Activated CD4-positive, alpha-beta memory T cell treated with anti-CD3 and anti-CD28 coated beads for 36 hours (primary cell): ENCODE measurements around the gene RNF150. TPM values are rescaled to one million over a fixed set of nuclear protein-coding genes. Genes with fewer than 3 reads are reported as not detected.

Source experiments
- CTCF ChIA-PET: fragments of 350-600 bp; sonication (Branson Sonifier 250); formaldehyde crosslinking; loops from one replicate; lab custom pipeline; 2021; ENCODE audit warnings: antibody characterized with exemption, inconsistent platforms; lab: Charles Lee
- POLR2A ChIA-PET: fragments of 350-600 bp; sonication (Branson Sonifier 250); formaldehyde crosslinking; loops from one replicate; lab custom pipeline; 2021; ENCODE audit warnings: antibody characterized with exemption; lab: Charles Lee
- DNase-seq: peaks from one replicate; pipeline ENCODE4 v3.0.0-alpha.2; 2020
- H3K27ac Mint-ChIP-seq: one replicate; pipeline ENCODE4 v1.8.0; 2021; ENCODE audit warnings: mixed read lengths
- H3K27me3 Mint-ChIP-seq: one replicate; pipeline ENCODE4 v1.8.0; 2021; ENCODE audit warnings: mixed read lengths
- H3K36me3 Mint-ChIP-seq: one replicate; pipeline ENCODE4 v1.8.0; 2021; ENCODE audit warnings: mixed read lengths
- H3K4me1 Mint-ChIP-seq: one replicate; pipeline ENCODE4 v1.8.0; 2021; ENCODE audit warnings: low read depth, mixed read lengths
- H3K4me3 Mint-ChIP-seq: one replicate; pipeline ENCODE4 v1.8.0; 2021; ENCODE audit warnings: mild to moderate bottlenecking, mixed read lengths
- H3K9me3 Mint-ChIP-seq: one replicate; pipeline ENCODE4 v1.8.0; 2021; ENCODE audit warnings: mixed read lengths
- intact Hi-C: fragments of 100-400 bp; cut with micrococcal nuclease; formaldehyde crosslinking; loops from one replicate; pipeline ENCODE4 v1.15.1; 2023
- total RNA-seq, 2 experiments: library from RNA; stranded (reverse); gene quantifications; one replicate each; pipeline ENCODE4 v1.2.3, GENCODE V29; 2021

Gene RNF150
- total RNA-seq, 2 experiments from 2014 or later: not detected

DNA sequence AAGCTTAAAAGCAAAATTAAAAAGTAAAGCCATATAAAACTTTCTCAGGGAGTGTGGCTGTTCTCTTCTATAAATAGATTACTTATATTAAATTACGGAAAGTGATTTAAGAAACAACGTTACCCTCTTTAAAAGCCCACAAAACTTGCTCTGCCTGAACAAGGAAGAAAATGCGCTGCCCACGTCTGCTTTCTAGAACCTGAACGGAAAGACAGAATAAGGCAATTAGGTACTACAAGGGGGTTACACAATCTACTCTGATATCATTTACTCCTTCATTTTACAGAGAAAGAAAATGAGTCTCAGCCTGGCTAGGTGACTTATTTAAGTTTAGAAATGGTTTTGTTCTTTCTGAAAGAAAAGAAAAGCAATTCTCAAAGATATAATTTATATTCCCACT lies 147.2 kb downstream of the RNF150 start:
- no peak overlapping the region for H3K4me3 Mint-ChIP-seq
- DNase-seq: no peak
- H3K9me3 Mint-ChIP-seq: no peaks in the 10 kb centered on the region
- ChIA-PET CTCF (no interaction called here), POLR2A (no interaction called here)
- no peak overlapping the region for H3K27ac Mint-ChIP-seq
- intact Hi-C loops: no loop called here
- H3K36me3 Mint-ChIP-seq: no peaks in the 10 kb centered on the region
- no peaks in the 10 kb centered on the region for H3K27me3 Mint-ChIP-seq
- H3K4me1 Mint-ChIP-seq: no peaks in the 10 kb centered on the region

DNA sequence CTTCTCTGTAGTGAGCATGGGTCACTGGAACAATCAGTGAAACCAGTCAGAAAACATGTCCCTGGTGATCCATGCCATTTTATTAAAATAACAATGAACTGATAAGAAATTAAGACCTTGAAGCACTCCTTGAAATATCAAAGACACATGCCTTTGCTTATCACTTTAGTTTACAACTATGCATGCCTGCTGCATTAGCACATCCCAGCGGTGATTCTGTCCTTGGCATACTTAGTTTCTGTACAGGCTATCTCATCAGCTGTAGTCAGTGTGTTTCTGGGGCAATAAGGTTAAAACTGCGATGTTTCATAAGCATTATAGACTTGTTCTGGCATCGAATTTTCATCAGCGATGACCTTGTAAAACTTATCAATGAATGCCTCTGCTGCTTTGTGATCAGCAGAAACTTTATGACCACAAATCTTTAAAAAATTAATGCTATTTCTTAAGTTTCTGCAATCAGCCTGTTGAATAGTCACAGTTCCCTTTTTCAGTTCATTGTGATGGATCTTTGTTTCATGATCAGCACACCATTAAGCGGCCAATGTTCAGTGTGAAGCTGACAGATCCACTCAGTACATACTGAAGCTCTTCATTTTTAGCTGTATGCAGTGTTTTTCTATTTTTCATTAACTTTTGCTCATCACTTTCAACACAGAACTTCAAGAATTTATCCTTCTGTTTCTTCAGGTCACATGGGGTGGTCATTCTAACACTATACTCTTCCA lies 150.5 kb downstream of the RNF150 start:
- intact Hi-C loops: no loop called here

GRCh38 chr4:140980426-140981200 lies 152.7 kb downstream of the RNF150 start:
- DNase-seq: no peak
- Mint-ChIP-seq H3K27me3 (peaks cover 1% of the 10 kb centered on the region), H3K4me1 (no peaks in the 10 kb centered on the region), H3K27ac (no peak overlapping the region), H3K4me3 (no peak overlapping the region), H3K36me3 (no peaks in the 10 kb centered on the region), H3K9me3 (no peaks in the 10 kb centered on the region)
- ChIA-PET CTCF (no interaction called here), POLR2A (no interaction called here)
- intact Hi-C loops: no loop called here

More for the DNA sequence above, 150.5 kb downstream of the RNF150 start:
- Mint-ChIP-seq H3K27me3 (no peaks in the 10 kb centered on the region), H3K4me3 (no peak overlapping the region), H3K4me1 (no peaks in the 10 kb centered on the region), H3K36me3 (no peaks in the 10 kb centered on the region), H3K9me3 (no peaks in the 10 kb centered on the region), H3K27ac (no peak overlapping the region)
- POLR2A ChIA-PET: no interaction called here
- CTCF ChIA-PET: no interaction called here
- DNase-seq: no peak

DNA sequence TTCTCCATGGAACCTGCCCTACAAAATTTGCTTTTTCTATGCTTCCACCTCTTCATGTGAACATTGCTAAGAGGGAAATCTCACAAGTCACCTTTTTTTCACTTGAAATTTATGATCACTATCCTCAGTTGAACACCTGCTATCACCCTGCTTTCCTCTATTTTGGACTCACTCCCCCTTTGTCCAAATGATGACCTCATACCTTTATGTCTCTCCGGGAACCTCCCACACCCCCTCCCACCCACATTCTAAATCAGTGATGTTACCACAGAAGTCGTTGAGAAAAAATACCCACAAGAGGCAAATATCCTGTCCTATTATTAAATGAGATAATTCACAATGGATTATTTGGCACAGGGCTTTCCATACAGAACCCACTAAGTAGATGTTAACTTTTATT lies 156.5 kb downstream of the RNF150 start:
- POLR2A ChIA-PET: no interaction called here
- Mint-ChIP-seq H3K27ac (no peak overlapping the region), H3K27me3 (peaks cover 1% of the 10 kb centered on the region), H3K36me3 (no peaks in the 10 kb centered on the region), H3K4me3 (no peak overlapping the region), H3K9me3 (no peaks in the 10 kb centered on the region), H3K4me1 (no peaks in the 10 kb centered on the region)
- intact Hi-C loops: no loop called here
- DNase-seq: no peak
- CTCF ChIA-PET: no interaction called here

DNA sequence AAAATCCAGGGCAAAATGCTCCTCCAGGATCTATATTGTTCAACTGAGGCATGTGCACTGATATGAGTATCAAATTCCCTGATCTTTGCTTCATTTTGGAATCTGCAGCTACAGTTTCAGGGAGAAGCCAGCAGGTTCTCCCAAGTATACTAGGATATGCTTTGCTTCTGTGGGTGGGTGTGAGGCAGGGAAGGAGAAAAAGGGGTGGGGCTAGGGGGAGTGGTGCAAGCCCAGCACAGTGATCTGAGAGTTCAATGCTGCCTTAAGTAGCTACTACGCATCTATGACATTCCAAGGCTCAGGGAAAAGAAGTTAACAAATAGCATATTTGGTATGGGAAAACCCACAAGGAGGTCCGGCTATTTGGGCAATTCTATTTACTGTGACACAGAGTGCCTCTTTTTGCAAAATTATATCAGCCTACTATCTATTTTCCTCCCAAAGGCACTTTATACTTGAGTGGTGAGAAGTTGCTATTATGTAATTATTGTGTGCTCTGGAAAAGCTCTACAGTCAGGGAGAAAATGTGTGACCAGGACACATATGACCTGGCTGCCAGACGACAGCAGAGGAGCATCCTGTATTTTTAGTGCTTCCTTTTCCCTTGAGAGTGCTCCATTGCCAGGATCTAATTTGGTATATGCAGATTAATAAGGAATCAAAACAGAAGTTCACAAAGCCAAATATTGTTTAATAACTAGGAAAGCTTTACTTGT lies 162.0 kb downstream of the RNF150 start:
- no peak for DNase-seq
- no peak overlapping the region for H3K27ac Mint-ChIP-seq
- intact Hi-C loops: no loop called here
- ChIA-PET CTCF (no interaction called here), POLR2A (no interaction called here)
- H3K27me3 Mint-ChIP-seq: no peaks in the 10 kb centered on the region
- no peak overlapping the region for H3K4me3 Mint-ChIP-seq
- no peaks in the 10 kb centered on the region for H3K4me1 Mint-ChIP-seq
- H3K9me3 Mint-ChIP-seq: no peaks in the 10 kb centered on the region
- no peaks in the 10 kb centered on the region for H3K36me3 Mint-ChIP-seq

DNA sequence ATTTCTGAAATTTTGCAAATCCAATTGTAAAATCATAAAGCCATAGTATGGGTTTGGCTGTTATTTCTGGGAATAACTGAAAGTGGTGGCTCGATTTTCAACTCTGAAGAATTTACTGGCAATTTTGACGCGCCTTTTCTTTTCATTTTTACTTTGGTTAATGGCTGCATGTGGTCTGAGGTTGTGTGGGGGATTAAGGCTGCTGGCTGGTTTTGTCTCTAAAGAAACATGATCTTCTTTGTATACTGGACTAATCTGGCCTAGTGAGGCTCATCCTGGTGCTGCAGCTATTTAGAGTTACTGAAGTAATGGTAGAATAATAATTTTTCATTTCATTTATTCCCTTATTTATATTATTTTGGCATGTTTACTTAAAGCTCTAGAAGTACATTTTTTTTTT lies 164.0 kb downstream of the RNF150 start:
- Mint-ChIP-seq H3K27ac (no peak overlapping the region), H3K4me1 (no peaks in the 10 kb centered on the region), H3K27me3 (no peaks in the 10 kb centered on the region), H3K4me3 (no peak overlapping the region), H3K36me3 (no peaks in the 10 kb centered on the region), H3K9me3 (no peaks in the 10 kb centered on the region)
- no peak for DNase-seq
- POLR2A ChIA-PET: no interaction called here
- intact Hi-C loops: no loop called here
- CTCF ChIA-PET: no interaction called here

- Mint-ChIP-seq H3K36me3 (no peaks in the 10 kb centered on the region), H3K4me1 (no peaks in the 10 kb centered on the region), H3K9me3 (no peaks in the 10 kb centered on the region), H3K27me3 (no peaks in the 10 kb centered on the region), H3K4me3 (no peak overlapping the region), H3K27ac (no peak overlapping the region)
- no peak for DNase-seq
- CTCF ChIA-PET: no interaction called here
- POLR2A ChIA-PET: no interaction called here
- intact Hi-C loops: no loop called here
These were observed 164.9 kb downstream of the RNF150 start for GRCh38 chr4:140968371-140968770.

DNA sequence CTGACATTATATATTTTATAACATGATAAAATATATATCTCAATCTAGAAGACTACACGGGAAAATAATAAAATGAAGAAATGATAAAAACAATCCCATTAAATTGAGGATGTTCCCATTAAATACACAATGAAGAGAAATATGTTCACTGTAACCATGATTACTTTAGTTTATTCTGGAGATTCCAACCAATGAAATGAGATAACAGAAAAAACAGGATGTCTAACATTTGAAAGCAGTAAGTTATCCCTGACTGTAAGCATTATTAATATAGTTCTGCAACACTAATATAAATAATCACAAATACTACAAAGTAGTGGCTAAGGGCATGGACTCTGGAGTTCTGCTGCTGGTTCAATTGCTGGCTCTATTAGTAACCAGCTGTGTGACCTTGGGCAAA lies 169.4 kb downstream of the RNF150 start:
- no peak for DNase-seq
- no peak overlapping the region for H3K27ac Mint-ChIP-seq
- ChIA-PET POLR2A (no interaction called here), CTCF (no interaction called here)
- no peaks in the 10 kb centered on the region for H3K27me3 Mint-ChIP-seq
- H3K4me1 Mint-ChIP-seq: no peaks in the 10 kb centered on the region
- no peaks in the 10 kb centered on the region for H3K9me3 Mint-ChIP-seq
- H3K36me3 Mint-ChIP-seq: no peaks in the 10 kb centered on the region
- H3K4me3 Mint-ChIP-seq: no peak overlapping the region
- intact Hi-C loops: no loop called here

DNA sequence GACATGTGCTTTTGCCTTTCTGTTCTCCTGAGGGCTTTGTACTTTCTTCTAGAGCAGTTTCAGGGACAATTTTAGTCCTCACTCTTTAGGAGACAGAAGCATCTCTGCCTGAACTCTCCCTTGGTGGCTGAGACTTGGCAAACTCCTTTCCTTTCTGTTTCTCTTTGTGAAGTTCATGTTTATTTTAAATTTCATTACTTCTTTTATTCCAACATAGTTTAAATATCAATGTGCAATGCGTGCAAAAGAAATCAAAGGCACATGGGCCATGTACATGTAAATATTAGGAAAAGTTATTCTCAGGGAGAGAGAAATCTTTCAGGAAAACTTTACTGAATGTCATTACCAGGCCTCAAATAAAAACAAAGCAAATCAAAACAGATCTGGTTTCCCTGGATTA lies 177.6 kb downstream of the RNF150 start:
- no peak for DNase-seq
- intact Hi-C loops: no loop called here
- Mint-ChIP-seq H3K9me3 (peaks cover 7% of the 10 kb centered on the region), H3K4me3 (no peak overlapping the region), H3K4me1 (no peaks in the 10 kb centered on the region), H3K36me3 (no peaks in the 10 kb centered on the region), H3K27me3 (peaks cover 1% of the 10 kb centered on the region), H3K27ac (no peak overlapping the region)
- POLR2A ChIA-PET: no interaction called here
- CTCF ChIA-PET: no interaction called here

DNA sequence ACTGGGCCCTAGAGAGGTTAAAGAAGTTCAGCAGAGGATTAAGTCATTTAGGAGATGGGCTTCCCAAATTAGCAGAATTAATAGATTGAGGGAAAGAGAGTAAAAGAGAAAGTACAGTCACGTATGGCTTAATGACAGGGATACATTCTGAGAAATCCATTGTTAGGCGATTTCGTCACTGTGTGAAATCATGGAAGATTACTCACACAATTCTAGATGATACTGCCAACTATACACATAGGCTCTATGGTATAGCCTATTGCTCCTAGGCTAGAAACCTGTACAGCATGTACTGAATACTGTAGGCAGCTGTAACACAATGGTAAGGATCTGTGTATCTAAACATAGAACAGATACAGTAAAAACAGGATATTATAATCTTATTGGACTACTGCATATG lies 180.6 kb downstream of the RNF150 start:
- Mint-ChIP-seq H3K4me3 (no peak overlapping the region), H3K4me1 (no peaks in the 10 kb centered on the region), H3K9me3 (peaks cover 7% of the 10 kb centered on the region), H3K36me3 (no peaks in the 10 kb centered on the region), H3K27ac (no peak overlapping the region), H3K27me3 (peaks cover 2% of the 10 kb centered on the region)
- ChIA-PET POLR2A (no interaction called here), CTCF (no interaction called here)
- intact Hi-C loops: no loop called here
- DNase-seq: no peak

GRCh38 chr4:140947506-140947905 lies 185.8 kb downstream of the RNF150 start:
- DNase-seq: no peak
- H3K4me1 Mint-ChIP-seq: no peaks in the 10 kb centered on the region
- H3K27ac Mint-ChIP-seq: no peak overlapping the region
- peaks cover 1% of the 10 kb centered on the region for H3K27me3 Mint-ChIP-seq
- H3K36me3 Mint-ChIP-seq: no peaks in the 10 kb centered on the region
- ChIA-PET POLR2A (no interaction called here), CTCF (no interaction called here)
- no peak overlapping the region for H3K4me3 Mint-ChIP-seq
- no peaks in the 10 kb centered on the region for H3K9me3 Mint-ChIP-seq
- intact Hi-C loops: no loop called here

DNA sequence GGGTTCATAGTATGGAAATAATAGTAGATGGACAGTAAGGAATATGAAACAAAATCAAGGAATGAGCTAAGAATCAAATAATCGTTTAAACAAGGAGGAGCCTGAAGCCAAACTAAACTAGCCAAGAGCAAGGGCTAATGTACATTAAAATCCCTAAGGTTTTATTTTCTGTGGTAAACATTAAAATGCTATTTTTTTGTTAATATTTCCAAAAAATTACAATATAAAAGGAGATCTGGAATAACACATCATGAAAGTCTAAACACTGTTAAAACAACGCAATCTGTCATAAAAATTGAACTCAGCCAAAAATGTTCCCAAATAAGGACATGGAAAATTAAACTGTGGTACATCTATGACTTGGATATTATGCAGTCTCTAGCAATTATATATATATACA lies 188.2 kb downstream of the RNF150 start:
- Mint-ChIP-seq H3K4me3 (no peak overlapping the region), H3K36me3 (no peaks in the 10 kb centered on the region), H3K9me3 (no peaks in the 10 kb centered on the region), H3K27me3 (peaks cover 1% of the 10 kb centered on the region), H3K27ac (no peak overlapping the region), H3K4me1 (no peaks in the 10 kb centered on the region)
- no peak for DNase-seq
- intact Hi-C loops: no loop called here
- ChIA-PET CTCF (no interaction called here), POLR2A (no interaction called here)
